Measurements from ENCODE around the gene TOPBP1.

The TOPBP1 gene

DNA sequence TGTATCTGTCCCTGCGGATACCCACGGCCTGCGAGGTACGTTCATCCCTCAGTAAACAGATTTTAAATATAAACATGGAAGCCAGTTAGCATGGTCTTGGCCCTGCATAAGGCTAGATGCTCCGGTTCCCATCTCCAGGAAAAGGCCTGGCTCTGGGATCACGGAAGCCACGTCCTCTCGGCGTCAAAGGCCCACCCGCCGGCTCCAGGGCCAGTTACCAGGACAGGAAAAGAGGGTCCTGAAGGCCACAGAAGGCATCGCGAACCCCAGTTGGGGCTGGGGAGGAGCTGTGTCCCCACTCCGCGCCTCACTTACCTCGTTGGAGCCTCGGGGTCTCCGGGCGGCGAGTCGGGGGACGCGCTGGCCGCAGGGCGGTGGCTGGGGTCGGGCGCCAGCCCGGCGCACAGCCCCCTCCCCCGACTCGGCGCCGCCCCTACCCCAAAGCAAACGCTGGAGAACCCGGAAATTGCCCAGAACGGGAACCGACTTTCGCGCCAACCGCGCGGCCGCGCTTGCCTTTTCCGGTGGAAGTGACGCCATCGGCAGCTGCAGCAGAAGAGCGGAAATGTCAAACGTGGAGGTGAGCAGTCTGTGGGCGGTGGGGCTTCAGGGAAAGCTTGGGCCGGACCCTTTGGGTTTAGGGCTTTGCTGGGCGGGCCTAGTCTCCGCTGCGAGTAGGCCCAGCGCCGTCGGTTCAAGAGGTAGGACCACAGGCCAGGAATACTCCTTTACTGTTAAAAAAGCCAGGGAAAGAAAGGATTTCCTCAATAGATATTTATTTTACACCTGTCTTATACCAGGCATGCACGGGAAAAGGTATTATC, at the start of gene TOPBP1:
Gene TOPBP1 (minus strand): TSS at position 488 of the 824 bp plus-strand sequence. CDS start 814 bp downstream, outside the sequence.
- peak within 1 kb of the TSS; percentile 78 for H3K4me3 ChIP-seq
- no peaks in the 10 kb centered on the region; the same call in 1 of the 2 replicates for H3K9me3 ChIP-seq
- H3K36me3 ChIP-seq (replicated peaks): peaks cover 22% of the 10 kb centered on the region
- H3K27me3 ChIP-seq (ENCODE audit: low read depth): no peaks in the 10 kb centered on the region
- peaks cover 25% of the 10 kb centered on the region for H3K4me1 ChIP-seq
- DNase-seq (ENCODE audit: low spot score in 2 of 2): peak; percentile 89 to 90
- in situ Hi-C loops (cut with MboI; ENCODE audit: low sequenced_read_pairs): loop anchor here (10.0 to 25.0 kb wide), 2 partner anchors 143 to 826 kb away; partner anchors contain the start of genes ANAPC13, CEP63 and SRPRB

GRCh38 chr3:133711013-133711412, 49.3 kb upstream of the TOPBP1 start:
- Histone ChIP-seq H3K36me3 (replicated peaks) (no peaks in the 10 kb centered on the region), H3K4me1 (no peaks in the 10 kb centered on the region), H3K27me3 (ENCODE audit: low read depth) (no peaks in the 10 kb centered on the region), H3K4me3 (no peak overlapping the region), H3K9me3 (no peaks in the 10 kb centered on the region)
- in situ Hi-C loops (cut with MboI; ENCODE audit: low sequenced_read_pairs): no loop called here
- DNase-seq (ENCODE audit: low spot score in 2 of 2): no peak

DNA sequence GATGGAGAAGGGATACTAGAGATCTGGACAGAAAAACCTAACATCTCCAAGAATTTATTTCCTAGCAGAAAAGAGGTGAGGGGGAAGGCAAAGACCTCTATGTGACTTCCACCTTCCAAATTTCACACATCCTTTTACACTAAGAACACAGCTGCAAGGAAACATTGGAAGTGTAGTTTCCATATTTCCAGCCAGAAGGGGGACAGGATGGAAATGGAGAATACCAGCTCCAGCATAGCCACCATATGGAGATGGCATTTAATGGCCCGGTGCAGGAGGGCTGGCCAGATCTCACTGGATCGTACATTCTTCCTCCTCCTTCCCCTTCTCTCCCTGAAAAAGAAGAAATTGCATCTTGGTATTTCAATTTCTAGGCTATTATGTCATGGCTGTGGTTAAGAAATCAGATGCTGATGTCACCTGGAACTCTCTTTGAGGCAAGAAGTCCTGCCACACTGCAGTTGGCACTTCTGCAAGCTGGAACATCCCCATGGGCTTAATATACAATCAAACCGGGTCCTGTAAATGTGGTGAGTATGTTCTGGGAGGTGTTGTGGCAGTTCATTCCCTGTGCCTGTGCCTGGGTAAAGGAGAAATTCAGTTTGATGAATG, 47.5 kb upstream of the TOPBP1 start:
- no peaks in the 10 kb centered on the region for H3K9me3 ChIP-seq
- DNase-seq (ENCODE audit: low spot score in 2 of 2): no peak
- no peaks in the 10 kb centered on the region for H3K4me1 ChIP-seq
- no peak overlapping the region for H3K4me3 ChIP-seq
- in situ Hi-C loops (cut with MboI; ENCODE audit: low sequenced_read_pairs): no loop called here
- H3K27me3 ChIP-seq (ENCODE audit: low read depth): no peaks in the 10 kb centered on the region
- no peaks in the 10 kb centered on the region for H3K36me3 ChIP-seq (replicated peaks)

DNA sequence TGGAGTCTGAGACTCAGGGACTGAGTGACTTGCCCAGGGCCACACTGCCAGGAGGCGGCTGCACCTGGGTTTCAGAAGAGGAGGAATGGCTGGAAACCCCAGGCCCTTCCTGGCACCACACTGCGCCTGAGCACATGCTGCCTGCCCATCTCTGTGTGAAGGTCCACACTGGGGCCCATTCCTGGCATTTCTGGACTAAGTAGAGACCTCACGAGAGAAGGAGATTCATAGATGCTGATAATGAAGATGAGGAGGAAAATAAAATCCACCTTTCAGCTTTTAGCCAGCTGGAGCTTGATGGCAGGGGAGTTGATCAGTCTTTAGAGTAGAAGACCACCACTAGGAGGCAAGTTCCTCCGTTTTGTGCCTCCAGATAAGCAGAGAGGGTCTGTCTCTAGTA, 44.3 kb upstream of the TOPBP1 start:
- no peaks in the 10 kb centered on the region for H3K27me3 ChIP-seq (ENCODE audit: low read depth)

GRCh38 chr3:133703915-133704314, 42.2 kb upstream of the TOPBP1 start:
- no peaks in the 10 kb centered on the region for H3K36me3 ChIP-seq (replicated peaks)
- no peaks in the 10 kb centered on the region for H3K4me1 ChIP-seq
- no peak overlapping the region for H3K4me3 ChIP-seq
- in situ Hi-C loops (cut with MboI; ENCODE audit: low sequenced_read_pairs): no loop called here
- no peak for DNase-seq (ENCODE audit: low spot score in 2 of 2)
- H3K9me3 ChIP-seq: no peaks in the 10 kb centered on the region
- no peaks in the 10 kb centered on the region for H3K27me3 ChIP-seq (ENCODE audit: low read depth)

More for the DNA sequence above, 44.3 kb upstream of the TOPBP1 start:
- no peak for DNase-seq (ENCODE audit: low spot score in 2 of 2)
- Histone ChIP-seq H3K4me1 (no peaks in the 10 kb centered on the region), H3K36me3 (replicated peaks) (no peaks in the 10 kb centered on the region), H3K9me3 (no peaks in the 10 kb centered on the region), H3K4me3 (no peak overlapping the region)
- in situ Hi-C loops (cut with MboI; ENCODE audit: low sequenced_read_pairs): no loop called here

GRCh38 chr3:133701435-133702358, 40.0 kb upstream of the TOPBP1 start:
- no peaks in the 10 kb centered on the region for H3K9me3 ChIP-seq
- no peaks in the 10 kb centered on the region for H3K27me3 ChIP-seq (ENCODE audit: low read depth)
- no peak for DNase-seq (ENCODE audit: low spot score in 2 of 2)
- H3K36me3 ChIP-seq (replicated peaks): no peaks in the 10 kb centered on the region
- in situ Hi-C loops (cut with MboI; ENCODE audit: low sequenced_read_pairs): no loop called here
- H3K4me3 ChIP-seq: no peak overlapping the region
- no peaks in the 10 kb centered on the region for H3K4me1 ChIP-seq

- H3K4me1 ChIP-seq: no peaks in the 10 kb centered on the region
- no peak for DNase-seq (ENCODE audit: low spot score in 2 of 2)
- H3K27me3 ChIP-seq (ENCODE audit: low read depth): no peaks in the 10 kb centered on the region
- no peaks in the 10 kb centered on the region for H3K9me3 ChIP-seq
- in situ Hi-C loops (cut with MboI; ENCODE audit: low sequenced_read_pairs): no loop called here
- H3K36me3 ChIP-seq (replicated peaks): no peaks in the 10 kb centered on the region
- H3K4me3 ChIP-seq: no peak overlapping the region
Observed at GRCh38 chr3:133700351-133700750, 38.6 kb upstream of the TOPBP1 start.

GRCh38 chr3:133699903-133700302, 38.2 kb upstream of the TOPBP1 start:
- Histone ChIP-seq H3K36me3 (replicated peaks) (no peaks in the 10 kb centered on the region), H3K4me1 (no peaks in the 10 kb centered on the region), H3K9me3 (no peaks in the 10 kb centered on the region), H3K27me3 (ENCODE audit: low read depth) (no peaks in the 10 kb centered on the region), H3K4me3 (no peak overlapping the region)
- in situ Hi-C loops (cut with MboI; ENCODE audit: low sequenced_read_pairs): no loop called here
- DNase-seq (ENCODE audit: low spot score in 2 of 2): no peak

DNA sequence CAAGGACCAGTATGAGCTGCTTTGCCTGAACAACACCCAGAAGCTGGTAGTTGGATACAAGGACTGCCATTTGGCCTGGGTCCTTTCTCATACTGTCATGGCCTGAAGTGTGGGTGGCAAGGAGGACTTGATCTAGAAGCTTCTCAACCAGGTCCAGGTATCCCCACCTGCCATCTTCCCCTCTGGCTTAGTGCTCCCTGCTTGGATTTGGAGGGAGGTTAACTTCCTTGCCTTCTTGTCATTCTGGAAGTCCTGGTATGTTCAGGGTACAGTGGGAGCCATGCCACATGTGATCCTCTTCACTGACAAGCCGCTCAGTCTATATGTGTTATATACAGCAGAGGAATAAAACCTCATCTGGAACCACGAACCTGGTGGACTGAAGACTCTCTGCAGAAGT, 37.7 kb upstream of the TOPBP1 start:
- Histone ChIP-seq H3K36me3 (replicated peaks) (no peaks in the 10 kb centered on the region), H3K4me3 (no peak overlapping the region), H3K9me3 (no peaks in the 10 kb centered on the region), H3K4me1 (no peaks in the 10 kb centered on the region), H3K27me3 (ENCODE audit: low read depth) (no peaks in the 10 kb centered on the region)
- no peak for DNase-seq (ENCODE audit: low spot score in 2 of 2)
- in situ Hi-C loops (cut with MboI; ENCODE audit: low sequenced_read_pairs): no loop called here

DNA sequence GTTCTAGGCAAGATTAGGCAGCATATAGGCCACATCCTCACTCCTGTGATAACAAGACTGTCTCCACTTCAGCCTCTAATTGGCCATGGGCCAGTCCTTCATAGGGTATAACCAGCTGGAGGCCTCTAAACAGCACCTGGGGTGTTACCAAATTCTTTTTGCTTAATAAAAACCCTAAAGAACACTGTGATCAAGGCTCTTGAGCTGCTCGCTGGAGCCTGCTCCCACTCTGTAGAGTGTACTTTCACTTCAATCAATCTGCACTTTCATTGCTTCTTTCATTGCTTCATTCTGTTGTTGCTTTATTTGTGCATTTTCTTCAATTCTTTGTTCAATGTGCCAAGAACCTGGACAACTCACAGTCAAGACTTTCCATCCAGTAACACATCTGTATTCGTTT, 36.2 kb upstream of the TOPBP1 start:
- no peaks in the 10 kb centered on the region for H3K4me1 ChIP-seq
- H3K27me3 ChIP-seq (ENCODE audit: low read depth): no peaks in the 10 kb centered on the region
- H3K4me3 ChIP-seq: no peak overlapping the region
- H3K36me3 ChIP-seq (replicated peaks): no peaks in the 10 kb centered on the region
- DNase-seq (ENCODE audit: low spot score in 2 of 2): no peak
- in situ Hi-C loops (cut with MboI; ENCODE audit: low sequenced_read_pairs): no loop called here
- no peaks in the 10 kb centered on the region for H3K9me3 ChIP-seq

DNA sequence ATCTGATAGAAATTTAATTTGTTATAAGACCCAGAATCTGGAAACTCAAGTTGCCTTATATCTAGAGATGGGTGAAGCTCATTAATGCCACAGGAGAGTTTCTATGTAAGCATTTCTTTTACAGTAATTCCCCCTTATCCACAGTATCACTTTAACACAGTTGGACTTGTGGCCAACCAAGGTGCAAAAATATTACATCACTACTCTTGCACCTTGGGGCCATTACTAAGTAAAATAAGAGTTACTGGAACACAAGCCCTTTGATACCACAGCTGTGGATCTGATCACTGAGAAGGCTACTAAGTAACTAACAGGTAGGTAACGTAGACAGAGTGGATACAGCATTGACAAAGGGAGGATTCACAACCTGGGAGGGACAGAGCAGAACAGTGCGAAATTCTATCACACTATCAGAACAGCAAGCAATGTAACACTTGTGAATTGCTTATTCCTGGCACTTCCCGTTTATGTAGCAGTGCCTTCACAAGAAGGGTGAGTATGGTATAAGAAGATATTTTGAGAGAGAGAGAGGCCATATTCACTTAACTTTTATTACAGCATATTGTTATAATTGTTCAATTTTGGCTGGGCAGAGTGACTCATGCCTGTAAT, 33.9 kb upstream of the TOPBP1 start:
- Histone ChIP-seq H3K4me1 (no peaks in the 10 kb centered on the region), H3K36me3 (replicated peaks) (no peaks in the 10 kb centered on the region), H3K27me3 (ENCODE audit: low read depth) (no peaks in the 10 kb centered on the region), H3K4me3 (no peak overlapping the region), H3K9me3 (no peaks in the 10 kb centered on the region)
- in situ Hi-C loops (cut with MboI; ENCODE audit: low sequenced_read_pairs): no loop called here
- DNase-seq (ENCODE audit: low spot score in 2 of 2): no peak

GRCh38 chr3:133694288-133695268, 32.8 kb upstream of the TOPBP1 start:
- H3K4me1 ChIP-seq: no peaks in the 10 kb centered on the region
- no peak for DNase-seq (ENCODE audit: low spot score in 2 of 2)
- no peak overlapping the region for H3K4me3 ChIP-seq
- H3K36me3 ChIP-seq (replicated peaks): no peaks in the 10 kb centered on the region
- in situ Hi-C loops (cut with MboI; ENCODE audit: low sequenced_read_pairs): no loop called here
- H3K9me3 ChIP-seq: no peaks in the 10 kb centered on the region
- H3K27me3 ChIP-seq (ENCODE audit: low read depth): no peaks in the 10 kb centered on the region
